Measurements from ENCODE around the gene SLC9A3. TPM values are rescaled to one million over a fixed set of nuclear protein-coding genes. Genes with fewer than 3 reads are reported as not detected.

The SLC9A3 gene
- total RNA-seq, 5 donors from 2014 or later (not counting 1 experiment from before 2014, with no cell fraction given) = 1.9 to 3.5 (median 2.5) TPM

DNA sequence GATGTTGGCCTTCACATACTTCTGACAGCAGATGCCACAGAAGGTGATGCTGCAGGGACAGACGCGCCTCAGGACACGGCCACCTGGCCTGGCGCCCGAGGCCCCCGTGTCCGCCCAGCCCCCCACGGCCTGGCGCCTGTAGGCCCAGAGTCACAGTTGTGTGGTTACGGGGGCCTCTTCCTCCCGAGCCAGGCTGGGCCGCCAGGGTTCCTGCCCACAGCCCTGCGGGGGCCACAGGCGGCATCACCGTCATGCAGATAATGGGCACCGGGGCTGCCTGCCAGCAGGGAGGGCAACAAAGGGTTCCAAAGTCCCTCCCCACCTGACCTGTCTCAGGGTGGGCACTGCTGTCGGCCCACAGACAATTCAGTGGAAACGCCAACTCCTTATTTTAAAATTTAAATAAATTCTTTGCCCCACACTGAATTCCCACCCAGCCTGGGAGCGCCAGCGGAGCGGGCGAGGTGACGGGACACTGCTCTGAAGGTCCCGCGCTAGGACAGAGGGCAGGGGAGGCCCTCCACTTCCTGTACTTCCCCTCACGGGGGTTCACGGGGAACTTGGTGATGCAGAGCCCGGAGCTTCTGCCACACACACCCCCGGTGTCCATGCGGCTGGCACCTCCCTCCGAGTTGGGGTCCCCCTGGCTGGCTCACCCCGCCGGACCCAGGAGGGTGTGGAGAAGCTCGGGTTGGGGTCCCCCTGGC lies 40.7 kb downstream of the SLC9A3 start:
- H3K4me1 ChIP-seq (ENCODE audit: control insufficient read depth in 1 of 2, extremely low read depth in 1 of 2, insufficient read depth in 2 of 2, low read length in 2 of 2) = peaks cover 0 to 4% of the 10 kb centered on the region in 2 experiments
- peak in 2 of 4 experiments; percentile 30 to 42 for ATAC-seq (replicated peaks in 1 of 4)
- DNase-seq = no peak
- ChIA-PET CTCF (no interaction called here), POLR2A (no interaction called here)
- no peak overlapping the region for H3K4me3 ChIP-seq (ENCODE audit: control insufficient read depth in 1 of 2, extremely low read depth in 1 of 2, low read length in 1 of 2)
- Mint-ChIP-seq H3K9me3 (no peaks in the 10 kb centered on the region), H3K27ac (no peak overlapping the region), H3K4me1 (peaks cover 0 to 18% (median 9%) of the 10 kb centered on the region in 3 donors), H3K27me3 (peaks cover 4 to 15% of the 10 kb centered on the region in 2 donors), H3K36me3 (no peaks in the 10 kb centered on the region), H3K4me3 (no peak overlapping the region)
- WGBS (ENCODE audit: insufficient coverage) = 14% methylated on average over 20 of the region's 34 CpGs
- H3K36me3 ChIP-seq (ENCODE audit: control insufficient read depth in 2 of 2, extremely low read depth in 1 of 2, insufficient read depth in 1 of 2, low read length in 1 of 2) = no peaks in the 10 kb centered on the region
- no peak overlapping the region for H3K27ac ChIP-seq (ENCODE audit: low read length)
- H3K27me3 ChIP-seq (replicated peaks in 1 of 2; ENCODE audit: control insufficient read depth in 2 of 2, extremely low read depth in 1 of 2, insufficient read depth in 2 of 2, low read length in 1 of 2) = peaks cover 0 to 68% of the 10 kb centered on the region in 2 experiments
- H3K9me3 ChIP-seq = no peaks in the 10 kb centered on the region

DNA sequence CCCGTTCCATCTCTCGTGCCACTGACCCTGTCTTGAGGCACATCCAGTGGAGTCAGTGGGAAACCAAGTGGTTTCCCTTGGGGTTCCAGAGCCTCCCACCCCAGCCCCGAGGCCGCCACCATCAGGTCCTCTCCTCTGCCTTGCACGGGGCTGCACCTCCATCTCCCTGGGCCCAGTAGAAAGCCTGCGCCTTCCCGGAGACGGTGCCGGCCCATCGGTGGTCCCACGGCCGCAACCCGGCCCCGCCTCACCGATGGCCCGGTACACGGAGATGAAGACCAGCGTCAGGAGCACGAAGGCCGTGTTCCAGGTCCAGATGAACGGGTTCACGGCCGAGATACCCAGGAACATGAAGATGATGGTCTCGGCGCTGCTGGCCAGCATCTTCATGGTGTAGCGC lies 41.2 kb downstream of the SLC9A3 start:
- no peaks in the 10 kb centered on the region for H3K36me3 ChIP-seq (ENCODE audit: control insufficient read depth in 2 of 2, extremely low read depth in 1 of 2, insufficient read depth in 1 of 2, low read length in 1 of 2)
- no peaks in the 10 kb centered on the region for H3K9me3 ChIP-seq
- POLR2A ChIA-PET = no interaction called here
- no peak overlapping the region for H3K27ac ChIP-seq (ENCODE audit: low read length)
- DNase-seq = no peak
- no peaks in the 10 kb centered on the region for H3K36me3 Mint-ChIP-seq
- H3K4me3 Mint-ChIP-seq = no peak overlapping the region
- H3K27me3 Mint-ChIP-seq = peaks cover 4 to 15% of the 10 kb centered on the region in 2 donors
- WGBS (ENCODE audit: insufficient coverage) = 93% methylated on average over 26 of the region's 26 CpGs
- ATAC-seq (replicated peaks in 1 of 4) = no peak
- CTCF ChIA-PET = no interaction called here
- H3K27ac Mint-ChIP-seq = no peak overlapping the region
- peaks cover 0 to 4% of the 10 kb centered on the region in 2 experiments for H3K4me1 ChIP-seq (ENCODE audit: control insufficient read depth in 1 of 2, extremely low read depth in 1 of 2, insufficient read depth in 2 of 2, low read length in 2 of 2)
- H3K4me3 ChIP-seq (ENCODE audit: control insufficient read depth in 1 of 2, extremely low read depth in 1 of 2, low read length in 1 of 2) = no peak overlapping the region
- H3K27me3 ChIP-seq (replicated peaks in 1 of 2; ENCODE audit: control insufficient read depth in 2 of 2, extremely low read depth in 1 of 2, insufficient read depth in 2 of 2, low read length in 1 of 2) = peaks cover 0 to 74% of the 10 kb centered on the region in 2 experiments
- no peaks in the 10 kb centered on the region for H3K9me3 Mint-ChIP-seq
- peaks cover 0 to 18% (median 9%) of the 10 kb centered on the region in 3 donors for H3K4me1 Mint-ChIP-seq

DNA sequence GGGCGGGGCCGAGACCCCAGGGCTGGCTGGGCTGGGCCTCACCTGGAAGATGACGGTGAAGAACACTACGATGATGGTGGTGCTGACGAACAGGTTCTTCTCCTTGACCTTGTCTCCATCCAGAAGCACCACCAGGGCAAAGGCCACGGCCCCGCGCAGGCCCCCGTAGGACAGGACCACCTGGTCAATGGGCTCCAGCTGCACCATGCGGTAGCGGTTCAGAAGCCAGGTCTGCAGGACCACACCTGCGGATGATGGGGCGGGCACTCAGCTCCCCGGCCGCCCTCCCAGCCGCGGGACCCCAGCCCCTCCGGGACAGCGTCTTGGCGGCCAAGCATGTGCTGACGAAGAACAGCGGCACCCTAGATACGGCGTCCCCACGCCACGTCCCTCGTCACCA lies 41.7 kb downstream of the SLC9A3 start:
- no peak overlapping the region for H3K4me3 Mint-ChIP-seq
- Histone ChIP-seq H3K36me3 (ENCODE audit: control insufficient read depth in 2 of 2, extremely low read depth in 1 of 2, insufficient read depth in 1 of 2, low read length in 1 of 2) (no peaks in the 10 kb centered on the region), H3K9me3 (no peaks in the 10 kb centered on the region), H3K27me3 (replicated peaks in 1 of 2; ENCODE audit: control insufficient read depth in 2 of 2, extremely low read depth in 1 of 2, insufficient read depth in 2 of 2, low read length in 1 of 2) (peaks cover 0 to 79% of the 10 kb centered on the region in 2 experiments), H3K4me1 (ENCODE audit: control insufficient read depth in 1 of 2, extremely low read depth in 1 of 2, insufficient read depth in 2 of 2, low read length in 2 of 2) (peaks cover 0 to 4% of the 10 kb centered on the region in 2 experiments), H3K27ac (ENCODE audit: low read length) (no peak overlapping the region), H3K4me3 (ENCODE audit: control insufficient read depth in 1 of 2, extremely low read depth in 1 of 2, low read length in 1 of 2) (no peak overlapping the region)
- WGBS (ENCODE audit: insufficient coverage) = 98% methylated on average over 26 of the region's 27 CpGs
- POLR2A ChIA-PET = no interaction called here
- no peaks in the 10 kb centered on the region for H3K9me3 Mint-ChIP-seq
- no peak for ATAC-seq (replicated peaks in 1 of 4)
- H3K27ac Mint-ChIP-seq = no peak overlapping the region
- no peak for DNase-seq
- CTCF ChIA-PET = no interaction called here
- H3K36me3 Mint-ChIP-seq = no peaks in the 10 kb centered on the region
- peaks cover 0 to 18% (median 9%) of the 10 kb centered on the region in 3 donors for H3K4me1 Mint-ChIP-seq
- H3K27me3 Mint-ChIP-seq = peaks cover 4 to 19% of the 10 kb centered on the region in 2 donors

DNA sequence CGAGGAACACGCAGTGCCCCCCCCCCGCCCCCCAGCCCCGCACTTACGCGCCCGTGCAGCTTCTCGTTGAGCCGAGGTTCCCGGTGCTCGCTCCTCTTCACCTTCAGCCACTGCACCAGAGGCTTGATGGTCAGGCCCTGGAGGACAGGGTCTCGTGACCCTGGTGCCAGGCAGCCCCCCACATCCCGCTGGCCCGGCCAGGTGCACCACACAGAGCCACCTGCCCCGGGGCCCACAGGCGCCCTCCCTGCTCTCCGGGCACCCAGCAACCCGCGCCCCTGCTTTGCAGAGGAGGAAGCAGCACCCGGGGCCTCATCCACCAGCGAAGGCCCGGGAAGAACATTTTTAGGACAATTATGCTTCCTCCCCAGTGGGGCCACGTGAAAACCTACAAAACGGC lies 42.2 kb downstream of the SLC9A3 start:
- Histone ChIP-seq H3K27me3 (replicated peaks in 1 of 2; ENCODE audit: control insufficient read depth in 2 of 2, extremely low read depth in 1 of 2, insufficient read depth in 2 of 2, low read length in 1 of 2) (peaks cover 0 to 84% of the 10 kb centered on the region in 2 experiments), H3K9me3 (no peaks in the 10 kb centered on the region), H3K4me1 (ENCODE audit: control insufficient read depth in 1 of 2, extremely low read depth in 1 of 2, insufficient read depth in 2 of 2, low read length in 2 of 2) (peaks cover 0 to 4% of the 10 kb centered on the region in 2 experiments), H3K36me3 (ENCODE audit: control insufficient read depth in 2 of 2, extremely low read depth in 1 of 2, insufficient read depth in 1 of 2, low read length in 1 of 2) (no peaks in the 10 kb centered on the region), H3K4me3 (ENCODE audit: control insufficient read depth in 1 of 2, extremely low read depth in 1 of 2, low read length in 1 of 2) (no peak overlapping the region), H3K27ac (ENCODE audit: low read length) (no peak overlapping the region)
- ChIA-PET POLR2A (no interaction called here), CTCF (no interaction called here)
- ATAC-seq (replicated peaks in 1 of 4) (no peak), DNase-seq (no peak)
- H3K4me1 Mint-ChIP-seq = peaks cover 0 to 18% (median 9%) of the 10 kb centered on the region in 3 donors
- H3K27me3 Mint-ChIP-seq = peaks cover 4 to 21% of the 10 kb centered on the region in 2 donors
- H3K27ac Mint-ChIP-seq = no peak overlapping the region
- H3K9me3 Mint-ChIP-seq = no peaks in the 10 kb centered on the region
- H3K36me3 Mint-ChIP-seq = no peaks in the 10 kb centered on the region
- H3K4me3 Mint-ChIP-seq = no peak overlapping the region
- 42% methylated on average over 13 of the region's 24 CpGs for WGBS (ENCODE audit: insufficient coverage)

DNA sequence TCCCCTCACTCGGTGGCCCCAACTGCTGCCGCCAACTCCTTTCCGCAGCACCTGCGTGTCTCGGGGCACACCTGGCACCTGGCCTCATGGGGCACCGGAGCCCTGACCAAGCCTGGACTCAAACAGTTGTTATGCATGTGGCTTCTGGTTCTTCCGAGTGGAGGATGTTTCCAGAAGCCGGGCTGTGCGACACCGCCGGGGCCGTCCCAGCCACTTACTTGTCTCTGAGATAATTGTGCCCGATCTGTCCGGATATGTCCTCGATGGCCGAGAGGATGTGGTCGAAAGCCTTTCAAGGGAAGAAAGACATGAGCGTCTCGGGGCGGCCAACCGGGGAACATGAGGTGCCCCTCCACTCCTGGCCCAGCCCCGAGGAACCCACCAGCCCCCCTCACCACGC lies 42.9 kb downstream of the SLC9A3 start:
- Histone ChIP-seq H3K36me3 (ENCODE audit: control insufficient read depth in 2 of 2, extremely low read depth in 1 of 2, insufficient read depth in 1 of 2, low read length in 1 of 2) (no peaks in the 10 kb centered on the region), H3K27me3 (replicated peaks in 1 of 2; ENCODE audit: control insufficient read depth in 2 of 2, extremely low read depth in 1 of 2, insufficient read depth in 2 of 2, low read length in 1 of 2) (peaks cover 0 to 91% of the 10 kb centered on the region in 2 experiments), H3K4me1 (ENCODE audit: control insufficient read depth in 1 of 2, extremely low read depth in 1 of 2, insufficient read depth in 2 of 2, low read length in 2 of 2) (peaks cover 0 to 4% of the 10 kb centered on the region in 2 experiments), H3K27ac (ENCODE audit: low read length) (no peak overlapping the region), H3K4me3 (ENCODE audit: control insufficient read depth in 1 of 2, extremely low read depth in 1 of 2, low read length in 1 of 2) (no peak overlapping the region), H3K9me3 (no peaks in the 10 kb centered on the region)
- Mint-ChIP-seq H3K4me3 (no peak overlapping the region), H3K9me3 (no peaks in the 10 kb centered on the region), H3K36me3 (no peaks in the 10 kb centered on the region), H3K4me1 (peaks cover 0 to 16% (median 8%) of the 10 kb centered on the region in 3 donors), H3K27me3 (peaks cover 4 to 23% of the 10 kb centered on the region in 2 donors), H3K27ac (no peak overlapping the region)
- ChIA-PET CTCF (no interaction called here), POLR2A (no interaction called here)
- ATAC-seq (replicated peaks in 1 of 4) = no peak
- WGBS (ENCODE audit: insufficient coverage) = 96% methylated on average over 14 of the region's 23 CpGs
- DNase-seq = no peak

DNA sequence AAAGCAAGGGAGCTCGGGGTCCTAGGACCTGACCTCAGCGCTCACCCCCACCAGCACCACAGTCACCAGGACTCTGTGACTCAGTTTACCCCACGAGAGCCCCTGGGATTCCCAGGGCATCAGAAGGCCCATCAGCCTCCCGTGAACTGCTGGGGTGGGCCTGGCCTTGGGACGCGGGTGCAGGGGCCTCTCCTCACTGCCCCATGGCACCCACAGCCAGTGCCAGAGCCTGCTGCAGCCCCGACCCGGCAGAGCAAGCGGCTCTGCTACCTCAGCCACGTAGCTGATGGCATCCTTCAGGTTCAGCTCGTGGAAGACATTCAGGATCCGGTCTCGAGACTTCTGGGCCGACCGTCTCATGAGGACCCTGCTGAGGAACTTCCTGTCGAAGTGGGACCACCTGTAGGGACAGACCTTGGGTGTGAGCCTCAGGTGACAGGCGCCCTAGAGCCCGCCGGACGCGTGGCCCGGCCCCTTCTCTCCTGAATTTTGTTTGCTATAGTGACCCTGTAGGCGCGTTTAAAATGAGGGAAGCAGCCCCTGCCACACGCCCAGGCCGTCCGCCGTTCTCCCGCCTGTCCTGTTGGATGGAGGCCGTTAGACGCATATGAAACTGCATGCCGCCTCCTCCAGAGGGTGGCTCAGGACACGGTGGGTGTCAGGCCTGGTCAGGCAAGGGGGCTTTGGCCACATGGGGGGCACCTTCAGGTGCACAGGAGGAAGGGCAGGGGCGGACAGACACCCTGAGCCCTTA lies 44.5 kb downstream of the SLC9A3 start:
- Mint-ChIP-seq H3K36me3 (no peaks in the 10 kb centered on the region), H3K9me3 (no peaks in the 10 kb centered on the region), H3K27me3 (peaks cover 1 to 24% of the 10 kb centered on the region in 2 donors), H3K27ac (no peak overlapping the region), H3K4me1 (peaks cover 0 to 2% (median 0%) of the 10 kb centered on the region in 3 donors), H3K4me3 (no peak overlapping the region)
- Histone ChIP-seq H3K36me3 (ENCODE audit: control insufficient read depth in 2 of 2, extremely low read depth in 1 of 2, insufficient read depth in 1 of 2, low read length in 1 of 2) (no peaks in the 10 kb centered on the region), H3K27me3 (replicated peaks in 1 of 2; ENCODE audit: control insufficient read depth in 2 of 2, extremely low read depth in 1 of 2, insufficient read depth in 2 of 2, low read length in 1 of 2) (peaks cover 2 to 95% of the 10 kb centered on the region in 2 experiments), H3K4me3 (ENCODE audit: control insufficient read depth in 1 of 2, extremely low read depth in 1 of 2, low read length in 1 of 2) (no peak overlapping the region), H3K27ac (ENCODE audit: low read length) (no peak overlapping the region), H3K9me3 (no peaks in the 10 kb centered on the region), H3K4me1 (ENCODE audit: control insufficient read depth in 1 of 2, extremely low read depth in 1 of 2, insufficient read depth in 2 of 2, low read length in 2 of 2) (peaks cover 0 to 8% of the 10 kb centered on the region in 2 experiments)
- 90% methylated on average over 34 of the region's 34 CpGs for WGBS (ENCODE audit: insufficient coverage)
- POLR2A ChIA-PET = no interaction called here
- ATAC-seq (replicated peaks in 1 of 4) (no peak), DNase-seq (no peak)
- CTCF ChIA-PET = no interaction called here
